KOPT-K1 (cell line): Measurements from ENCODE around the gene SLC27A2.

Experiments
- H3K27ac ChIP-seq: fragments of 200-600 bp; sonication (generic); 2 replicates; pipeline ENCODE4 v1.5.1; 2016; ENCODE audit warnings: antibody characterized with exemption, mild to moderate bottlenecking, low read depth, low read length; ENCODE audit not compliant: poor library complexity, severe bottlenecking
- H3K36me3 ChIP-seq: fragments of 200-600 bp; sonication (generic); 2 replicates; pipeline ENCODE4 v1.5.1; 2017; ENCODE audit warnings: antibody characterized with exemption, mild to moderate bottlenecking, low read length, moderate library complexity; ENCODE audit not compliant: insufficient read depth
- H3K9me3 ChIP-seq: fragments of 200-600 bp; sonication (generic); 2 replicates; pipeline ENCODE4 v1.5.1; 2017; ENCODE audit warnings: antibody characterized with exemption, low read length, mild to moderate bottlenecking; ENCODE audit not compliant: insufficient read depth, poor library complexity, severe bottlenecking

Gene SLC27A2

GRCh38 chr15:50281427-50281826 lies 99.4 kb downstream of the SLC27A2 start:
- Histone ChIP-seq H3K27ac (no peak overlapping the region), H3K36me3 (peaks cover 30% of the 10 kb centered on the region), H3K9me3 (no peaks in the 10 kb centered on the region)
